HG02571 (cell line): Measurements from ENCODE around the gene SHROOM4.

Experiments used
- ATAC-seq: cut with Tn5 transposase; IDR thresholded peaks from one replicate; pipeline ENCODE4 v1.9.1; 2021; ENCODE audit warnings: mild to moderate bottlenecking, moderate library complexity; ENCODE audit not compliant: unreplicated experiment

SHROOM4 gene

GRCh38 chrX:50813843-50814661, at the start of gene SHROOM4:
Gene SHROOM4, minus strand, starts transcription at chrX:50814194. Its CDS starts 176 bp downstream, at chrX:50814018.
- no peak for ATAC-seq

- no peak for ATAC-seq
These were observed 49.5 kb upstream of the SHROOM4 start for GRCh38 chrX:50863471-50863870.

DNA sequence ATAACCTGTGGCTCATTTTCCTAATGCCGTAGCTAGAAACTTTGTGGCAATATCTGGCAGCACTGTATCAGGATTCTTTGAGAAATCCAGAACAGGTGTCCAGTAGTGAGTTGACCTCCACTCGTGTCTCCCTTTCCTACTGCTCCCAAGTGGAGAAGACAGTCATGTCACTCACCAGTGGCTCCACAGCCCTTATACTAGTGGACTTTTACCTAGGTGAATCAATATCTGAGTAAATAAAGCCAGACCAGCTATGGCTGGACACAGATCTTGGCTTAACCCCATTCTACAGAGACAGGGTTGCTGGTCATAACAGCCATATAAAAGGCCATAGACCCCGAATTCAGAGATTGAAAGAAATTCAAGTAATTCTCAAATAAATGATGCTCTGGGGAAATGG, 46.5 kb upstream of the SHROOM4 start:
- no peak for ATAC-seq

- ATAC-seq, result no peak
These were observed 44.6 kb upstream of the SHROOM4 start for GRCh38 chrX:50858548-50858947.

DNA sequence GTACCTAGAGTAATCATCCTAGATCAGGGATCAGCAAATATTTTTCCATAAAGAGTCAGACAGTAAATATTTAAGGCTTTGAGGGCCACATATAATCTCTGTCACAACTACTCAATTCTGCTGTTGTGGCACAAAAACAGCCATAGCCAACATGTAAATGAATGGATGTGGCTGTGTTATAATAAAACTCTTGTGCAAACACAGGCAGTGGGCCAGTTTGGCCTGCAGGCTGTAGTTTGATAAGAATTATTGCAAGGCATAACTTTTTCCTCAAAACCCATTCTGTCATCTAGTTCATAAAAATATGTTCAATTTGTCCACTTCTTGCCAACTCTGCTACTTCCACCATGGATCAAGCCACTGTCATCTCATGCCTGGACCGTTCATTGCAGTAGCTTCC, 39.4 kb upstream of the SHROOM4 start:
- ATAC-seq, result no peak

GRCh38 chrX:50852524-50852923, 38.5 kb upstream of the SHROOM4 start:
- no peak for ATAC-seq

DNA sequence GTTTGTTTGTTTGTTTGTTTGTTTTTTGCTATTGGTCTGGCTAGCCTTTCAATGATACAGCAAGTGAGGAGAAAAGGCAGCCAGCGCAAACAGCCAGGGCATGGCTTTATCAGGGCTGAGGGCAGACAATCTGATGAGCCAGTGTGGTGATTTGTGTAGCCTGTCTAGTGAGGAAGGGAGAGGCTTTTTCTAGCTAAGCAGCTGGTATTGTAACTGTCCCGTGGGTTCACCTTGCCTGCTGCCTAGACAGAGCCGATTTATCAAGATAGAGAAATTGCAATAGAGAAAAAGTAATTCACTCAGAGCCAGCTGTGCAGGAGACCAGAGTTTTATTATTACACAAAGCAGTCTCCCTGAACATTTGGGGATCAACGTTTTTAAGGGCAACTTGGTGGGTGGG, 28.2 kb upstream of the SHROOM4 start:
- ATAC-seq, result no peak

- no peak for ATAC-seq
These were observed 25.7 kb upstream of the SHROOM4 start for GRCh38 chrX:50839730-50840129.

GRCh38 chrX:50838820-50839600, 25.0 kb upstream of the SHROOM4 start:
- ATAC-seq, result no peak

GRCh38 chrX:50827996-50828395, 14.0 kb upstream of the SHROOM4 start:
- ATAC-seq, result no peak

GRCh38 chrX:50825825-50826224, 11.8 kb upstream of the SHROOM4 start:
- no peak for ATAC-seq

DNA sequence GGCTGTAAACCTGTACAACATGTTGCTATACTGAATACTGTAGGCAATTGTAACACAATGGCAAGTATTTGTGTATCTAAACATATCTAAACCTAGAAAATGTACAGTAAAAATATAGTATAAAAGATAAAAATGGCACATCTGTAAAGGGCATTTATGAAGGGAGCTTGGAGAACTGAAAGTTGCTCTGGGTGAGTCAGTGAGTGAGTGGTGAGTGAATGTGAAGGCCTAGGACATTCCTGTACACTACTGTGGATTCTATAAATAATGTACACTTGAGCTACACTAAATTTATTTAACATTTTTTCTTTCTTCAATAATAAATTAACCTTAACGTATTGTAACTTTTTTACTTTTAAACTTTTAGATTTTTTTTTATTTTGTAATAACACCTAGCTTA, 5.0 kb upstream of the SHROOM4 start:
- ATAC-seq, result no peak

DNA sequence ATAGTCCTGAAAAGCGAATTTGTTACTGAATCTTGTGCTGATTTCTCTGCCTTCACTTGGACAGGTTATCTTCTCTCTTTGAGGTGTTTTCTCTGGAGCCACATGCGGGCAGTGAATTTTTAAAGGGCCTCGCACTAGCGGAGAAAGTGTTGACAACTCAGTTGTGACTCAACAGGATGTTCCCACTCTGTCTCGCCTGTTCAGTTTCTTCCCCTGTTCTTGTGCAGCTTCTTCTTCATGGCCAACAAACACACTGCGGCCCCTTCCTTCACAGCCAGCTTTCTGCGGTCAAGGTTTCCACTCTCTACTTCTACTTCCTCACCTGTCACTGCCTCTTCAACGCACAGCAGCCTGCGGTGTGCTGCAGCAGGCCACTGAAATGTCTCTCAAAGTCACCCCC, 1.1 kb upstream of the SHROOM4 start:
- ATAC-seq, result no peak

GRCh38 chrX:50814701-50815100, 707 bp upstream of the SHROOM4 start:
- ATAC-seq, result no peak

- ATAC-seq, result no peak
These were observed 775 bp downstream of the SHROOM4 start for GRCh38 chrX:50812995-50813842.

DNA sequence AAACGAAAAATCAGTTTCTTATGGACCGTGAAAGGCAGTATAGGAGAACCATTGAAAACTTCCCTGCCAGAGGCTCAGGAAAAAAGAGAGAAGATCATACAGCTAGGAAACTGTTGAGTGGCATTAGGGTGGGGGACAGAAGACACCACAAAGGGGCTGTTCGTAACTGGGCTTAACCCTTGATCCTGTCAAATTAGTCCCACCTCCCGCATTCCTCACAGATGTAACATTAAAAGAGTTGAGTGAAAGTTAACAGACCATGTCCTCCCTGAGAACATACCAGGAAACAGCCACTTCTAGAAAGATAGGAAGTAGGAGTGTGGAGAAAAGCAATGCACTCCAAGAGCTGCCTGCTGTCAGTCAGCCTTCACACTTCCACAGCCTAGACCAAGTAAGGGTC, 8.7 kb downstream of the SHROOM4 start:
- no peak for ATAC-seq

- no peak for ATAC-seq
These were observed 12.9 kb downstream of the SHROOM4 start for GRCh38 chrX:50801135-50801534.

DNA sequence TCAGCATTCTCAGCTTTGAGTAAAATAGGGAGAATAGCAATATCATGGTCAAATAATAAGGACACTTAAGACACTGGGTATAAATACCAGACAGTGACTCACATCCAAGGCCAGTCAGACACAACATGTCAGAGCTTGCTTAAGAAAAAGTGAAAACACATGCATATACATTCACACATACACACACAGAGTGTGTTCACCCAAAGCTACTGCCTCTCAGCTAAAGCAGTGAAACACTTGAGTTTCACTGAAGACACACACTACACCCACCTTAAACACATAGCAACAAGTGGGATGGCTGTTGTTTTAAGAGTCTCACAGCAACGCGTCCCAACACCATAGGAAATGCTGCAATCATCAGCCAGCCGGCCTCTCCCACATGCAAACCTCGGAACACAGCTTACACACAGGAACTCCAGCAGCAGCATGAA, 14.4 kb downstream of the SHROOM4 start:
- ATAC-seq, result no peak

DNA sequence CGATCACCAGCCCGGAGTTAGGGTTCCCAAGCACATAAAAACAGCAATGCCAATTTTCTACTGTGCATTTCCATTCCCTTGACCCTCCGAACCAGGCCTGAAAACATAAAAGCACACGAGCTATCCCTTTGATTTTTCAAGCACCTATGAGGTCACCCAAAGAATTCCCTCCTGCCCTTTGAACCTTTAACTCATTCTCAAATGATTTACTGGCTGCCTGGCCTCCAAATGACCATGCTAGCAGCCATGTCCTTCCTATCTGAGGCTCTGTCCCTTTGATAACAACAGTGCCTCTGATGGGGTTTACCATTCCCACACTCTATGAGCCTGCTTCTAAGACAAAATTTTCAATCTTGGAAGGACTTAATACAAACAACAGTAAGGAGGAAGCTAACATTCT, 15.2 kb downstream of the SHROOM4 start:
- ATAC-seq, result no peak

DNA sequence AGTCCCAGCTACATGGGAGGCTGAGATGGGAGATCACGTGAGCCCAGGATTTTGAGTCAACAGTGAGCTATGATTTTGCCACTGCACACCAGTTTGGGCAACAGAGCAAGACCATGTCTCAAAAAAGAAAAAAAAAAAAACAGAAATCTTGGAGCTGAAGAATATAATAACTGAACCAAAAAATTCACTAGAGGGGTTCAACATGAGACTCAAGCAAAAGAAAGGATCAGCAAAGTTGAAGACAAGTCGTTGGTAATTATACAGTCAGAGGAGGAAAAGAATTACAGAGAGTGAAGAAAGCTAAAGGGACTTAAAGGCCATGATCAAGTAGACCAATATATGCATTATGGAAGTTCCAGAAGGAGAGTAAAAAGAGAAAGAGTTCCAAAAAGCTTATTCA, 26.9 kb downstream of the SHROOM4 start:
- ATAC-seq, result no peak

GRCh38 chrX:50780144-50780543, 33.9 kb downstream of the SHROOM4 start:
- ATAC-seq, result no peak
